Keratinocyte (primary cell): Measurements from ENCODE around the gene KREMEN2. TPM values are rescaled to one million over a fixed set of nuclear protein-coding genes. Genes with fewer than 3 reads are reported as not detected.

ENCODE experiments used
- DNase-seq: peaks from one replicate; pipeline ENCODE4 v3.0.0-alpha.2; 2011; ENCODE audit warnings: low read depth, missing footprints, low spot score
- FAIRE-seq: peaks from 2 replicates; lab custom pipeline; 2011; peaks lifted over from hg19 to GRCh38; lab: Jason Lieb, UNC
- H2AFZ ChIP-seq: 2 replicates; pipeline ENCODE4 v1.6.0; 2012; ENCODE audit warnings: low read length, control low read depth, inconsistent platforms; ENCODE audit not compliant: control insufficient read depth
- H3K27ac ChIP-seq: 2 replicates; pipeline ENCODE4 v1.5.1; 2011; ENCODE audit warnings: low read length; ENCODE audit not compliant: control insufficient read depth, insufficient read depth
- H3K27me3 ChIP-seq: 3 replicates; pipeline ENCODE4 v1.6.0; 2011; ENCODE audit warnings: low read length; ENCODE audit not compliant: control insufficient read depth, insufficient read depth; ENCODE audit errors: extremely low read depth
- H3K36me3 ChIP-seq, 2 experiments: 2 replicates in 1 of 2; 3 replicates in 1 of 2; pipeline ENCODE4 v1.5.1; 2011; ENCODE audit warnings: low read length in 2 of 2, mild to moderate bottlenecking in 1 of 2; ENCODE audit not compliant: control insufficient read depth in 2 of 2, insufficient read depth in 2 of 2; ENCODE audit errors: extremely low read depth in 1 of 2
- H3K4me1 ChIP-seq: 3 replicates; pipeline ENCODE4 v1.5.1; 2011; ENCODE audit warnings: low read length; ENCODE audit not compliant: control insufficient read depth, insufficient read depth; ENCODE audit errors: extremely low read depth
- H3K4me2 ChIP-seq: 3 replicates; pipeline ENCODE4 v1.6.0; 2011; ENCODE audit warnings: low read depth, low read length; ENCODE audit not compliant: control insufficient read depth, insufficient read depth; ENCODE audit errors: extremely low read depth
- H3K4me3 ChIP-seq, 3 experiments: fragments of 200-600 bp in 1 of 3; sonication (generic) in 1 of 3; 2 replicates in 2 of 3; 3 replicates in 1 of 3; pipeline ENCODE4 v1.5.1; 2011 to 2016; ENCODE audit warnings: low read length in 3 of 3, mild to moderate bottlenecking in 3 of 3, control low read depth in 2 of 3, inconsistent platforms in 1 of 3, low read depth in 1 of 3, mixed read lengths in 1 of 3, mixed run types in 1 of 3, moderate library complexity in 1 of 3; ENCODE audit not compliant: control insufficient read depth in 2 of 3, insufficient read depth in 2 of 3; ENCODE audit errors: extremely low read depth in 1 of 3
- H3K79me2 ChIP-seq: 2 replicates; pipeline ENCODE4 v1.6.0; 2012; ENCODE audit warnings: low read length; ENCODE audit not compliant: control insufficient read depth, insufficient read depth
- H3K9ac ChIP-seq: 3 replicates; pipeline ENCODE4 v1.6.0; 2011; ENCODE audit warnings: low read length; ENCODE audit not compliant: control insufficient read depth, insufficient read depth; ENCODE audit errors: extremely low read depth
- H3K9me1 ChIP-seq: 3 replicates; pipeline ENCODE4 v1.6.0; 2011; ENCODE audit warnings: low read length; ENCODE audit not compliant: control insufficient read depth, insufficient read depth; ENCODE audit errors: extremely low read depth
- H3K9me3 ChIP-seq: 2 replicates; pipeline ENCODE4 v1.5.1; 2012; ENCODE audit warnings: low read depth, low read length; ENCODE audit not compliant: control insufficient read depth
- H4K20me1 ChIP-seq: 3 replicates; pipeline ENCODE4 v1.6.0; 2011; ENCODE audit warnings: low read length; ENCODE audit not compliant: control insufficient read depth, insufficient read depth; ENCODE audit errors: extremely low read depth
- CTCF ChIP-seq, 3 experiments: IDR thresholded peaks in 1 of 3; conservative IDR thresholded peaks in 1 of 3; optimal IDR thresholded peaks in 1 of 3; 2 replicates in 2 of 3; 3 replicates in 1 of 3; pipeline versions ENCODE3 to v1.5.1; 2011; ENCODE audit warnings: low read length in 3 of 3, mild to moderate bottlenecking in 3 of 3, moderate library complexity in 2 of 3, control low read depth in 1 of 3, inconsistent platforms in 1 of 3; ENCODE audit not compliant: insufficient read depth in 2 of 3; ENCODE audit errors: extremely low read depth in 1 of 3
- EZH2 ChIP-seq: IDR thresholded peaks from one replicate; pipeline ENCODE4 v1.6.1; 2012; ENCODE audit warnings: inconsistent platforms, mild to moderate bottlenecking, low read length, moderate library complexity
- dilution Hi-C: fragments of 300-500 bp; cut with MboI; formaldehyde crosslinking; loops from one replicate; pipeline ENCODE4 v1.7.0; 2020; ENCODE audit warnings: low sequenced_read_pairs; ENCODE audit not compliant: extremely low pct_ligation_motif_present
- polyA plus RNA-seq, 5 experiments: library from polyadenylated mRNA; depleted of rRNA in 3 of 5; stranded (reverse) in 3 of 5; stranded (forward) in 1 of 5; unstranded in 1 of 5; fragments of >200 nt; gene quantifications; 1 replicate in 1 of 5; 2 replicates in 3 of 5; 3 replicates in 1 of 5; pipeline versions ENCODE4 v1.2.1 to v1.2.3, GENCODE V29; 2011 to 2012; ENCODE audit warnings: missing spikeins in 2 of 5, low read depth in 1 of 5, low replicate concordance in 1 of 5

KREMEN2 gene
- polyA plus RNA-seq, 1 donor (not counting 4 experiments of a cell fraction or from before 2014, with no cell fraction given) = 3.3 TPM

DNA sequence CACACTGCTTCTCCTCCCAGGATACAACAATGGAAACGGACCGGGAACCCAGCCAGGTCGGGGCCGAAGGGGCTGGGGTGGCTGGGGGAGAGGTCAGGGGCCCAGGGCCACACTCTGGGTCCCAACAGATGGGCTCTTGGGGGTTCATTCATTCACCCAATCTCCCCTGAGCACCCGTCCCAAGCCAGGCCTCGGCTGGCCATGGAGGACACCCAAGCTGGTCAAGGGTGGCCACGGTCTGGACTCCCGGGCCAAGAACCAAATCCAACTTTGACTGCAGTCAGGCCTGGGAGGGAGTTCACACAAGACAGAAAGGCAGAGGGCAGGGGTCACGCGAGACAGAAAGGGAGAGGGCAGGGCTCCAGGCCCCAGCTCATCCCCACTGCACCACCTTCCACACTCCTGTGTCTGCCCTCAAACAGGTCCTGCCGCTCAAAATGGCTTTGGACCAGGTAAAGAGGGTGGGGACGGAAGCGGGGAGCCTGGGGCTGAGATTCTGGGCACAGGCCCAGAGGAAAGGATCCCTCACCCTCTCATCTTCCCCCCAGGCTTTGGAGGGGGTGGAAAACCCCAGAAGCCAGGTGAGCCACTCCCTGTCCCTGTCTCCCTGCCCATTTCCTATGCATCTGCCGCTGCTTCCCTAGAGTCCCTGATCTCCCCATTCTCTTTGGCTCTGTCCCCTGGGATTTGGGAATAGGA lies 28.5 kb downstream of the KREMEN2 start:
- H2AFZ ChIP-seq = peak overlapping the region; percentile 30
- peak overlapping the region; percentile 73 for H3K4me2 ChIP-seq
- H3K9ac ChIP-seq = peak overlapping the region; percentile 22
- H3K4me3 ChIP-seq = peak overlapping the region in 1 of 3 experiments; percentile 38
- DNase-seq (no peak), FAIRE-seq (peak; percentile 89)
- no peaks in the 10 kb centered on the region for H3K9me3 ChIP-seq
- H3K27me3 ChIP-seq = no peaks in the 10 kb centered on the region
- H4K20me1 ChIP-seq = no peaks in the 10 kb centered on the region
- no peaks in the 10 kb centered on the region for H3K79me2 ChIP-seq
- peak overlapping the region; percentile 73 for H3K27ac ChIP-seq
- TF ChIP-seq EZH2 = no peak
- no peak for TF ChIP-seq CTCF (optimal IDR thresholded peaks at IDR 0.05 in 1 of 3, IDR thresholded peaks at IDR 0.05 in 1 of 3, conservative IDR thresholded peaks at IDR 0.05 in 1 of 3; ENCODE audit: extremely low read depth in 1 of 3, insufficient read depth in 2 of 3, low read length in 3 of 3)
- no peaks in the 10 kb centered on the region for H3K36me3 ChIP-seq
- no peaks in the 10 kb centered on the region for H3K9me1 ChIP-seq
- peaks cover 49% of the 10 kb centered on the region for H3K4me1 ChIP-seq
- dilution Hi-C loops = no loop called here

- Histone ChIP-seq H4K20me1 (no peaks in the 10 kb centered on the region), H2AFZ (no peak overlapping the region), H3K4me3 (no peak overlapping the region), H3K27me3 (no peaks in the 10 kb centered on the region), H3K9me1 (no peaks in the 10 kb centered on the region), H3K4me2 (no peak overlapping the region), H3K4me1 (peaks cover 36% of the 10 kb centered on the region), H3K9ac (no peak overlapping the region), H3K9me3 (no peaks in the 10 kb centered on the region), H3K79me2 (no peaks in the 10 kb centered on the region), H3K36me3 (no peaks in the 10 kb centered on the region), H3K27ac (no peak overlapping the region)
- FAIRE-seq (no peak), DNase-seq (no peak)
- TF ChIP-seq EZH2 (no peak), CTCF (optimal IDR thresholded peaks at IDR 0.05 in 1 of 3, IDR thresholded peaks at IDR 0.05 in 1 of 3, conservative IDR thresholded peaks at IDR 0.05 in 1 of 3; ENCODE audit: extremely low read depth in 1 of 3, insufficient read depth in 2 of 3, low read length in 3 of 3) (no peak)
- dilution Hi-C loops = no loop called here
Measured at GRCh38 chr16:2996298-2996697, 32.2 kb downstream of the KREMEN2 start.
